Measurements from ENCODE around the gene TEX53. TPM values are rescaled to one million over a fixed set of nuclear protein-coding genes. Genes with fewer than 3 reads are reported as not detected.

TEX53 gene
- total and polyA plus RNA-seq, 10 of the 15 experiments (the other 5 are each of a cell fraction or from before 2014, with no cell fraction given), result not detected

GRCh38 chr9:114653556-114654159 is 3.9 kb downstream of the TEX53 start:
- peak; percentile 92 for ATAC-seq
- peak; percentile 43 for DNase-seq (ENCODE audit: low read depth, low spot score)
- 0 out of 2 replicates have a peak overlapping the region, but pooled peaks have one; percentile 18 for H3K4me2 ChIP-seq (ENCODE audit: control insufficient read depth, insufficient read depth)
- BruUV-seq (replicated peaks), result no TSS peak
- no peaks in the 10 kb centered on the region for H3K27me3 ChIP-seq (replicated peaks in 1 of 2; ENCODE audit: control insufficient read depth in 2 of 2, insufficient read depth in 2 of 2, low read length in 1 of 2)
- RAD21 ChIA-PET (ENCODE audit: unreplicated experiment), result interaction anchor here (0.6 to 5.6 kb wide), 48 partner anchors 8 to 361 kb away, joined by 3 to 187 read pairs (median 6); partner anchors contain the start of genes ATP6V1G1, TEX48, TMEM268 and WHRN
- no peaks in the 10 kb centered on the region for H3K9me3 ChIP-seq (replicated peaks; ENCODE audit: control insufficient read depth, insufficient read depth, low read length)
- H3K27ac ChIP-seq (ENCODE audit: control insufficient read depth, insufficient read depth), result 0 out of 2 replicates have a peak overlapping the region, but pooled peaks have one; percentile 25
- in situ Hi-C loops (cut with MboI) (loop anchor here (5.0 kb wide), 2 partner anchors 61 to 166 kb away; no protein-coding TSS in a partner anchor), intact Hi-C loops (cut with micrococcal nuclease; ENCODE audit: unreplicated experiment) (loop anchor here (1.0 to 5.0 kb wide), 7 partner anchors 41 to 311 kb away; partner anchors contain the start of gene TMEM268)
- H3K9ac ChIP-seq (ENCODE audit: control insufficient read depth, insufficient read depth, low read length), result no peak overlapping the region
- H3K4me3 ChIP-seq, result no peak overlapping the region
- no peaks in the 10 kb centered on the region for H4K20me1 ChIP-seq (ENCODE audit: control insufficient read depth, insufficient read depth)
- SMC1A ChIA-PET (ENCODE audit: uncharacterized antibody, unreplicated experiment), result interaction anchor here (0.7 to 6.0 kb wide), 66 partner anchors 9 to 363 kb away, joined by 3 to 189 read pairs (median 4); partner anchors contain the start of genes ATP6V1G1, TMEM268 and WHRN
- peak; percentile 54 for FAIRE-seq
- WGBS (ENCODE audit: insufficient coverage, insufficient replicate concordance, low lambda C conversion rate, missing lambda C conversion rate), result 34% methylated on average over 6 of the region's 6 CpGs
- no peaks in the 10 kb centered on the region for H3K79me2 ChIP-seq (ENCODE audit: control insufficient read depth, insufficient read depth, low read length)
- H3K4me1 ChIP-seq (ENCODE audit: control insufficient read depth, insufficient read depth, low read length), result peaks cover 7% of the 10 kb centered on the region
- H2AFZ ChIP-seq (ENCODE audit: control insufficient read depth, low read depth, low read length), result peak overlapping the region; percentile 23; the same call in 1 of the 2 replicates
- CTCF ChIA-PET, result interaction anchor here (0.6 to 7.3 kb wide), 74 partner anchors 8 to 970 kb away, joined by 3 to 277 read pairs (median 6); partner anchors contain the start of genes ATP6V1G1 and COL27A1
- POLR2A ChIA-PET, result interaction anchor here (0.7 to 1.9 kb wide), 15 partner anchors 13 to 263 kb away, joined by 3 to 9 read pairs (median 4); partner anchors contain the start of gene ATP6V1G1
- peaks cover 0 to 3% of the 10 kb centered on the region in 2 experiments; a peak in 2 of 4 replicates for H3K36me3 ChIP-seq (ENCODE audit: control insufficient read depth in 2 of 2, insufficient read depth in 2 of 2, low read length in 1 of 2)
- TF ChIP-seq CTCF (IDR thresholded peaks at IDR 0.05 in 2 of 3, conservative IDR thresholded peaks at IDR 0.05 in 1 of 3; ENCODE audit: control insufficient read depth in 2 of 3, extremely low read depth in 1 of 3, insufficient read depth in 1 of 3, low read depth in 3 of 3, low read length in 3 of 3) (peak; percentile 89 to 99 (median 95); a peak in 5 of 6 replicates), PKNOX1 (IDR thresholded peaks at IDR 0.05) (no peak), ZNF622 (IDR thresholded peaks at IDR 0.05) (no peak), ELK1 (IDR thresholded peaks at IDR 0.05; ENCODE audit: low read depth, low read length) (no peak), SPI1 (IDR thresholded peaks at IDR 0.05; ENCODE audit: borderline replicate concordance, insufficient read depth, low read depth, low read length) (peak; percentile 68; the same call in 1 of the 2 replicates), SKIL (IDR thresholded peaks at IDR 0.05; ENCODE audit: low read depth, poor library complexity, severe bottlenecking) (no peak), BHLHE40 (IDR thresholded peaks at IDR 0.05; ENCODE audit: borderline replicate concordance in 1 of 2, low read depth in 2 of 2, low read length in 1 of 2) (0 out of 4 replicates have a peak, but pooled peaks of 1 of the 2 experiments have one; percentile 14), HDGF (IDR thresholded peaks at IDR 0.05) (no peak), SRF (IDR thresholded peaks at IDR 0.05; ENCODE audit: low read depth in 2 of 2, low read length in 2 of 2) (no peak), FOXK2 (IDR thresholded peaks at IDR 0.05) (no peak), ZNF207 (IDR thresholded peaks at IDR 0.05; ENCODE audit: borderline replicate concordance) (no peak), MAX (IDR thresholded peaks at IDR 0.05; ENCODE audit: low read depth, low read length) (no peak), TAF1 (IDR thresholded peaks at IDR 0.05; ENCODE audit: borderline replicate concordance, low read depth, low read length) (no peak), POLR2AphosphoS5 (IDR thresholded peaks at IDR 0.05; ENCODE audit: low read length) (0 out of 2 replicates have a peak, but pooled peaks have one; percentile 48), POLR2AphosphoS2 (IDR thresholded peaks at IDR 0.05; ENCODE audit: low read depth, low read length) (no peak)

Data from GM12878 (cell line).